HG03108 (cell line): ENCODE measurements around the gene PLAAT3.
"Not testable (repeated sequence)": the region's sequence is repeated elsewhere in the genome, so short reads cannot be mapped to it uniquely, and the experiment has no call there.

Source experiments
- ATAC-seq: cut with Tn5 transposase; IDR thresholded peaks from one replicate; pipeline ENCODE4 v1.9.1; 2021; ENCODE audit warnings: moderate library complexity; ENCODE audit not compliant: unreplicated experiment

PLAAT3 gene

DNA sequence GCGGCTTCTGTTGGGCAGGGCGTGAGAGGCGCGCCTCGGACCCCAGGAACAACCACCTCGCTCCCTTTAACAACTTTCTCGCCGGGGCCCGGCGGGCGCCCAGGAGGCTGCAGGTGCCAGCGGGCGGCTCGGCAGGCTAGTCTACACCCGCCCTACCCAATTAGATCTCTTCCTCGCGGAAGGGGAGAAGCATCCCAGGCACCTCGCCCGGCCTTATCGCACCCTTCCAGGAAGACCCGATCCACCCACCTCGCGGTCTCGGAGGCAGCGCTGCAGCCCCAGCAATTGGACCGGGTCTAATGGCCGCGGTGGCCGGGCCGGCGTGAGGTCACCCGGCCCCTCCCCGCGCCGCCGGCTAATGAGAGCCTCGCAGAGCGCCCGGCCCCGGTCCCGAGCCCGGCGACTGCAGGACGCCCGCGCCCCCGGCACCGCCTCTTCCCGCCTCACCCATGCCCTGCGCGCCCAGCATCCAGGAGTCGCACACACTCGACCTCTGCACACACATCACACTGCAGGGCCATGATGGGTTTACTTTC is at the start of gene PLAAT3:
Gene PLAAT3 (minus strand): TSS at position 298 of the 536 bp plus-strand sequence. CDS start 419 bp downstream, outside the sequence.
- no peak for ATAC-seq

DNA sequence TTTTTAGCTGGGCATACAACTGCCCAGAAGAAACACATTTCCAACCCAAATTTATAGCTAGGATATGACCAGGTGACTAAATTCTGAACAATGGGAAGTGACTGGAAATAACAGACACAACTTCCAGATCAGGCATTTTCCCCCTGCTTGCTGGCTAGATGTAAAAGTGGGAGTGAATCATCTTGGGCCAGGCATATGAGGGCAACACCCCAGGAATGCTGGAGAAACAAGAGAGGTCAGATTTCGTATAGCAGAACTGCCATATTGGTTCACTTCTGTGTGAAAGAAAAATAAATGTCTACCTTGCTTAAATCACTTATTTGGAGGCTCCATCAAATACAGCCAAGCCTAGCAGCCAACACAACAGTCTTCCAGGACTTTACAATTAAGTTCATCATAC is 49.6 kb upstream of the PLAAT3 start:
- no peak for ATAC-seq

DNA sequence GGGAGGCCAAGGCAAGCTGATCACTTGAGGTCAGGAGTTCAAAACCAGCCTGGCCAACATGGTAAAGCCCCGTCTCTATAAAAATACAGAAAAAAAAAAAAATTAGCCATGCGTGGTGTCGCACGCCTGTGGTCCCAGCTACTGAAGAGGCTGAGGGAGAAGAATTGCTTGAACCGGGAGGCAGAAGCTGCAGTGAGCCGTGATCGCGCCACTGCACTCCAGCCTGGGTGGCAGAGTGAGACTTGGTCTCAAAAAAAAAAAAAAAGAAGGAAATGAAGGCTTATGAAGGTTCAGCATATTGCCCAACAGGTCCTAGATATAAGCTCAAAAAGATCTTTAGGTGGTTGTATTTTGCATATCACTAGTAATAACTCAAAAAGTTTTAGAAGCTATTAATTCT is 46.7 kb upstream of the PLAAT3 start:
- no peak for ATAC-seq

DNA sequence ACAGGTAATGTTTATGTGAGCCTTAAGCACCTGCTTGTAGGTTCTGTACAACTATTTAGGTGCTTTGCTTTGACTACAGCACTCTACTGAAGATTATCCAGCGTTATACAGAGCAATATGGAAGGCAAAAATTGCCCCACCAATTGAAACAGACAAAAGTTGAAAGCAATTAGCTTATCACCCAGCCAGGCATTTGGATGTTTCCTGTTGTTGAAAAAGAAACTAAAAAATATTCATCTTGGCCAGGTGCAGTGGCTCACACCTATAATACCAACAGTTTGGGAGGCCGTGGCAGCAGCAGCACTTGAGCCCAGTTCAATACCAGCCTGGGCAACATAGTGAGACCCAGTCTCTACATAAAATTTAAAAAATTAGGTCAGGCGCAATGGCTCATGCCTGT is 38.4 kb upstream of the PLAAT3 start:
- ATAC-seq, result no peak

DNA sequence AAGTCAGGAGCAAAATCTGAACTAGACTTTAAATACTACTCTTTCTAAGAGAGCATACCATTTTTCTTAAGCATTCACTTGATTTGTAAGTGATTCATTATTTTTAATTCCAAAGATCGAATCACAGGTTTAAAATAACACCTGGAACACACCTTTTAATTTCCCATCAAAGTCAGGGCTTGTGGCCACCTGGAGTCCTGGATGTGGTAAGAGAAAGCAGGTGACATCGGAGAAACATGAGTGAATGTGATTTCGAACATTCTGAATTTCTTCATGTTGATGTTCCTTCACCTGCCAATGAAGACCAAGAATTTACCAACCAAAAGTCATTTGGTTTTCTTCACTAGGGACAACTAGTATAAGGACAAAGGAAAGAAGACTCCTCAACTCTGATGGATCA is 29.0 kb upstream of the PLAAT3 start:
- ATAC-seq, result no peak

DNA sequence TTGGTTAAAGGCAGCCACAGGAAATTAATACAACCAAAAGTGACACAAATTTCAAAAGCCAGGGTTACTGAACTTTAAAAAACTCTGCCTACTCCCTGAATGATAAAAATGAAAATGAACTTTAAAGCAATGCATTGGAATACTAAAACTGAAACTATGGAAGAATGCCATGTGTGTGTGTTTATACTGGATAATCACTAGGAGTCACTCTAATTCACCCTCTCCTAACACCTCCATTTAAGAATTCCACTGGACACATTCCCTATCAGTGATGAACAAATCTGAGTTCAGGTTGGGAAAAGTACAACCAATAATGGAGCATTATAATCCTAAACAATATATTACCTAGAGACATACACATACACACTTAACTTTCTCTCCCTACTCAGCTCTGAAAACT is 27.5 kb upstream of the PLAAT3 start:
- ATAC-seq, result no peak

DNA sequence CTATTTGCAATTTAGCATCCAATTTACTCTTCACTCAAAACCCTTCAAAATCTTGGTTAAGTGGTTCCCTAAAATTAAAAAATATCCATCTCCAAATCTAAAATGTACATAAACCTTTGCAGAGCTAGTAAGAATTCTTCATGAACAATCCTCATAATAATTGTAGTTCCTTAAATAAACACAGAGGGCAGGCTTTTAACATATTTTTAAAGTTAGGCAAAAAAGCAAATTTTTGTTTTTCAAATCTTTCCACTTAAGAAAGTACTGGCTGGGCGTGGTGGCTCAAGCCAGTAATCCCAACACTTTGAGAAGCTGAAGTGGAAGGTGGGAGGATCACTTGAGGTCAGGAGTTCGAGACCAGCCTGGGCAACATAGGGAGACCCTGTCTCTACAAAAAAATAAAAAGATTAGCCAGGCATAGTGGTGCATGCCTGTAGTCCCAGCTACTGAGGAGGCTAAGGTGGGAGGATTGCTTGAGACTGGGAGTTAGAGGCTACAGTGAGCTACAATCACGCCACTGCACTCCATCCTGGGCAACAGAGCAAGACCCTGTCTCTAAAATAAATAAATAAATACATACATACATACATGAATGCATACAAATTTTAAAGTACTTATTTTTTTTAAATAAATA is 25.1 kb upstream of the PLAAT3 start:
- ATAC-seq, result no peak

DNA sequence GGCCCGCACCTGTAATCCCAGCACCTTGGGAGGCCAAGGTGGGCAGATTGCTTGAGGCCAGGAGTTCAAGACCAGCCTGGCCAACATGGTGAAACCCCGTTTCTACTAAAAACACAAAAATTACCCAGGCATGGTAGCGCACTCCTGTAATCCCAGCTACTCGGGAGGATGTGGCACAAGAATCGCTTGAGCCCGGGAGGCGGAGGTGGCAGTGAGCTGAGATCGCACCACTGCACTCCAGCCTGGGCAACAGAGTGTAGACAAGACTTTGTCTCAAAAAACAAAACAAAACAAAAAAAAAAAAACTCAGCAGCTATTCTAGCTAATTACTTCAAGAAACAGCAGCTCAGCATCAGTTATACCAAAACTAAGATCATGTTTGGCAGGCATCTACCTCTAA is 24.2 kb upstream of the PLAAT3 start:
- not testable (repeated sequence) for ATAC-seq

DNA sequence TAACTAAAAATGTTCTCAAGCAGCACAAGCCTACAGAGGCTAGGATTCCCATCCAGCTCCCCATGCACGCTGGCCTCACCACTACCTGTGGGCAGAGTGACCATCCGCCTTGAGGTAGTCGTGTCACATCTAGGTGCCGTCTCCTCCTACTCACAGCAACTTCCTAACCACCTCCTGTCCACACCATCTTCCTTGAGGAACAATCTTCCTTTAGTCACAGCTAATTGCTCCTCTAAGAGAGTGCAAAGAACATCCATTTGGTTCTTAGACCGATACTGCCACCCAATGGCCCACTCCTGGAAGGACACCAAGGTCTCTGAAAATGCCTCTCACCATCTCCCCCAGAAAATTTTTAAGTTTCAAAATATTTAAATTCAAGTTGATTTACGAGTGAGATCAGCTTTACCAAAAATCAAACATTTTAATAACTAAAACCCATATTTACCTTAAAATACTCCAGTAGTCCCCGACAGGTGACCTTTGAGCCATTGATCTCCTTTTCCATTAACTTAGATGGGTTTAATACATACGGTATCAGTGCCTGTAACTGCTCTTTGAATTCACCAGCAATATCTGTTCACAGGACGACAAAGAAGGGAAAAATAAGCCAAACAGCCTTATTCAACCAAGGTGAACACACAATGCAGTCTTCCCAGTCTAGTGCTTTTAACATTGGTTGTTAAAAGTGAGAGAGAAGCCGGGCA is 21.7 kb upstream of the PLAAT3 start:
- no peak for ATAC-seq

DNA sequence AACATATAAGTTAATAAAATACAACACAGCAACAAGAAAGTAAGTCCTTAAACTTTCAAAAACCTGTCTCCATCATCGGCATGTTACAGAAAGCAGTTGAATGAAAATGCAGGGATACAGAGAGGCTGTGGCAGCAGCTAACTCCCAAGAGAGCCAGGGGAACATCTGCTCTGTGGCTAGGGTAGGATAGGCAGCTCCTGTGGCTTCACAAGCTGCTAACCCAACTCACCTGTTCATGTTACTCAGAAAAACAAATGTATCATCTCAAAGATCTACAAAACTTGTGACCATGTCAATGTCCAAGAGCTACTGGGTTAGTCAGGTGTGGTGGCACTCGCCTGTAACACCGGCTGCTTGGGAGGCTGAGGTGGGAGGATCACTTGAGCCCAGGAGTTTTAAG is 15.2 kb upstream of the PLAAT3 start:
- ATAC-seq, result no peak

DNA sequence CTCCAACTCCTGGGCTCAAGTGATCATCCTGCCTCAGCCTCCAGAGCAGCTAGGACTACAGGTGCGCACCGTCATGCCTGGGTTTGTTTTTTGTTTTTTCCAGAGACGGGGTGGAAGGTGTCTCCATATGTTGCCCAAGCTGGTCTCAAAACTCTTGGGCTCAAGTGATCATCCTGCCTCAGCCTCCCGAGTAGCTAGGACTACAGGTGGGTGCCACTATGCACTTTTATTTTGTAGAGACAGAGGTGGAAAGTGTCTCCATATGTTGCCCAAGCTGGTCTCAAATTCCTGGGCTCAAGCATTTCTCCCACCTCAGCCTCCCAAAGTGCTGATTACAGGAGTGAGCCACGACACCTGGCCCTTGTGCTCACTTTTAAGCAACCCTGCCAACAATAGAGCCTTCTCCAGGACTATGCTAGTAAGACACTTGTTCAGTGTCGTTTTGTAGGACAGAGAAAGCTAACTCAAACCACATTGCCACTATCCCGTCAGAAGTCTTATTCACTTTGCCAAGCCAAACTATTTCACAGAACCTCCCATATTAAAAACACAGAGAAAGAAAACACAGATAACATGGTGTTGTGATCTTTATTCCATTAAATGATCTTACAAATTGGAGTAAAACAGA is 9.4 kb upstream of the PLAAT3 start:
- ATAC-seq, result no peak

DNA sequence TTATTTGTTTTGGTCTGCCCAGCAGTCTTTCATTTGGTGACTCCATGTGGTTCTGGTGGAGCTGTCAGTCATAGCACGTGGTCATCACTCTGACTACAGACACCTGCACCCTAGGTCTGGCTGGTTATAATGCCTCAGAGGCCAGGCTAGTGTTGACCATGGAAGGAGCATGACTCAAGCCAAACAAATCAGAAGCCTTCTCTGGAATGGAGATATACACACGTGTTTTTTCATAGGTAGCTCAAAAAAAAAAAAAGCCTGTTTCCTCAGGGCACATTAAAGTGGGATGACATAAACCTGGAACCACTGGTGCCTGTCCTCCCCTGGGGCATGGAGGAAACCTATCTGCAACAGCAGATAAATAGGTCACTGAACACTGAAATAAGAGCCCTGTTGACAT is 8.1 kb upstream of the PLAAT3 start:
- ATAC-seq, result no peak

DNA sequence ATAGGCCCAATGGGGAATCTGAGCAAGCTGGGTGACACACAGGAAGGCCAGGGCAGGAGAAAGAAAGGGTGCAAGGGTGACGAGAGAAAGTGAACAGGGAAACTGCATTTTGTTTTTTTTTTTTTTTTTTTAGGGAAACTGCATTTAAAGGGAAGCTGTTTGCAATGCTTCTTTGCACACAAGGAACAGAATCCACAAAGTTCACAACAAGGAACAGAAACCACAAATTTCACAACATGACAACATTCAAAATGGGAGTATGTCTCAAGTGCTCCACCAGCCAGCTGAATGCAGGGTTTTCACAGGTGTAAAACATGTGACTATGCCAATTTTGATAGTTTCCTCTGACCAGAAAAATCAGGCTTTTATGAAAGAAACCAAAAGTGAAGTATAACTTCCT is 6.8 kb upstream of the PLAAT3 start:
- no peak for ATAC-seq

DNA sequence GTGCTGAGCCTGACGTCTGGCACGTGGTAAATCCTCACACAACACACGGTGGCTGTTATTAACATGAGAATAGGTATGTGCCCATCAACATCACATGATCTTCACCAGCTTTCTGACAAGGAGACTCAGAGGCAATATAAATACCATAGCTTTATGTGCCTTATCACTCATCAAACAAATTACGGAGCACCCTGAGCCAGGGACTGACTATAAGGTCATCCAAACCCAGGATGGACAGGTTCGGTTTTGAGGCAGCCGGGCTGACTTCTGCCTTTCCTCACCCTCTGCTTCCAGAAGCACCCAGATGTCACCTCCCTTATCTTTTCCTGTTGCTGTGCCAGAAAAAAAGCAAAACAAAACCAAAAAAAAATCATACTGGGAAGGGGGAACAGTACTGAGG is 5.7 kb upstream of the PLAAT3 start:
- ATAC-seq, result no peak

DNA sequence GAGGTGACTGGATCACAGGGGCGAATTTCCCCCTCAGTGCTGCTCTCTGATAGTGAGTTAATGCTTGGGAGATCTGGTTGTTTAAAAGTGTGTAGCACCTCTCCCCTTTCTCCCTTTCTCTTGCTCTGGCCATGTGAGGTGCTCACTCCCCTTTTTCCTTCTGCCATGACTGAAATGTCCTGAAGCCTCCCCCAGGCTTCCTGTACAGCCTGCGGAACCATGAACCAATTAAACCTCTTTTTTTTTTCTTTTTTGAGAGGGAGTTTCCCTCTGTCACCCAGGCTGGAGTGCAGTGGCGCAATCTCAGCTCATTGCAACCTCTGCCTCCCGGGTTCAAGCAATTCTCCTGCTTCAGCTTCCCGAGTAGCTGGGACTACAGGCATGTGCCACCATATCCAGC is 3.5 kb upstream of the PLAAT3 start:
- ATAC-seq, result not testable (repeated sequence)

DNA sequence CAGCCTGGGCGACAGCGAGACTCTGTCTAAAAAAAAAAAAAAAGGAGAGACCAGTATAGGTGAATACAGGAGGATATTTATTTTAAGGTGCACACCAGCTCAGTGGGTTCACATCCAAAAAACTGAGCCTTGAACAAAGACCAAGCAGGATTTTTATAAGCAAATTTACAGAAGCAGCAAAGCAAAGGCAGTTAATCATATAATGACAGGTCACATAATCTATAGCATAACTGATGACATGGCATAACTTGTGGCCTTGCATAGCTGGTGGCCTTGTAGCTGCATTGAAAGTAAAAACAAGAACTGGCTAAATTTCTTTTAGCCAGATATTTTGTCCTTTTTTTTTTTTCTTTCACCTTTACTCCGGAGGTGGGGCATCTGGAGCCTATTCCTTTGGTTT is 2.7 kb upstream of the PLAAT3 start:
- ATAC-seq, result no peak

DNA sequence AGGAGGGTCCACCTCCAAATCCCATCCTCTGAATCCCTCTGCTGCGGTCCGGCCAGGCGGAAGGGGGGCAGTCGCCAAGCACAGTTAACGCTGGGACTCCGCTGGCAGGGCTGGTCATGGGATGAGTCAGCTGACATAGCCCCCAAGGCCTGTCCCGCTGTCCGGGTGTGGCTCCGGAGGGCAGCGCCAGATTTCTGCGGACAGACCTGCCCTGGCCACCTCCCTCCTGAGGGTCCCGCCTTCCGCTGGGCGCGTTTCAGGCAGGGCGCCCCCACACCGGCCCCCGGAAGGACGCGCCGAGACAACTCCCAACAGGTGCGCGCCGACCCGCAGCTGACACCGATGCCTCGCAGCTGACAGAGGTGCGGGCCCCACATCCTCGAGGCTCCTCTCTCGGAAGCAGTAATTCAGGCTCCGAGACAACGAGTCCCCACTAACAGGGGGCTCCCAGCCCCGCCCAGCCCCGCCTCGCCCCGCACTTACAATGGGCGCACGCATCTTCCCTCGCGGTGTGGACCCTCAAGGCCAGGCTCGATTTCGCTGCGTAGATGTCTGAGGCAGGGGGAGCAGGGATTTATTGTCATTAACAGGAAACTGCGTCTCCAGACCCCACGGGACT is 607 bp downstream of the PLAAT3 start:
- no peak for ATAC-seq

DNA sequence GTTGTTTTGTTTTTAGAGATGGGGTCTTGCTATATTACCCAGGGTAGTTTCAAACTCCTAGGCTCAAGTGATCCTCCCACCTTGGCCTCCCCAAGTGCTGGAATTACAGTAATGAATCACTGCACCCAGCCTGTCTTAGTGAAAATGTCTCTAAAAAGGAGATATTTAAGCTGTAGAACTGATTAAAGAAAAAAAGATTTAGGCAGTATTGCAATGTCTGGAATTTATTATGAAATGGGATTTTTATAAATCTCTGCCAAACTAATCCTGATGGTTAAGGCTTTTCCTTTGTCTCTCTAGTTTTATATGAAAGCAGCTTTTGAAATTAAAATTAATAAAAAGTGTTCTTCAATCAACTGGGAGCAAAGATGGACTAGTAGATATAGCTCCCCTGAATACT is 2.1 kb downstream of the PLAAT3 start:
- no peak for ATAC-seq

DNA sequence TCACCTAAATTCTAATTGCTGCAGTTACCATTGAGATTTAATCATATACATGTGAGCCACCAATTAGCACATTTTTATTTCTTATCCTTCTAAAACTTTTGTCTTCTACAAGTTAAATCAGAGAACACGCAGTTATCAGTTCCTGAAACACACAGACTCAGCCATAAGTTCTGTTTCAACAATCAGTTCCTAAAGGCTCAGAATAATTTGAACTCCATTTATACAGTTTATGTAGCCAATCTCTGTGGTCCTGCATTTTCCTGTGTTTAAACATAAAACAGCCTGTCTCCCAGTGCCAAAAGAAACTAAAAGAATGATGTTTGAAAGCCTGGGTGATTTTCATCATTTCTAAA is 2.9 kb downstream of the PLAAT3 start:
- no peak for ATAC-seq

DNA sequence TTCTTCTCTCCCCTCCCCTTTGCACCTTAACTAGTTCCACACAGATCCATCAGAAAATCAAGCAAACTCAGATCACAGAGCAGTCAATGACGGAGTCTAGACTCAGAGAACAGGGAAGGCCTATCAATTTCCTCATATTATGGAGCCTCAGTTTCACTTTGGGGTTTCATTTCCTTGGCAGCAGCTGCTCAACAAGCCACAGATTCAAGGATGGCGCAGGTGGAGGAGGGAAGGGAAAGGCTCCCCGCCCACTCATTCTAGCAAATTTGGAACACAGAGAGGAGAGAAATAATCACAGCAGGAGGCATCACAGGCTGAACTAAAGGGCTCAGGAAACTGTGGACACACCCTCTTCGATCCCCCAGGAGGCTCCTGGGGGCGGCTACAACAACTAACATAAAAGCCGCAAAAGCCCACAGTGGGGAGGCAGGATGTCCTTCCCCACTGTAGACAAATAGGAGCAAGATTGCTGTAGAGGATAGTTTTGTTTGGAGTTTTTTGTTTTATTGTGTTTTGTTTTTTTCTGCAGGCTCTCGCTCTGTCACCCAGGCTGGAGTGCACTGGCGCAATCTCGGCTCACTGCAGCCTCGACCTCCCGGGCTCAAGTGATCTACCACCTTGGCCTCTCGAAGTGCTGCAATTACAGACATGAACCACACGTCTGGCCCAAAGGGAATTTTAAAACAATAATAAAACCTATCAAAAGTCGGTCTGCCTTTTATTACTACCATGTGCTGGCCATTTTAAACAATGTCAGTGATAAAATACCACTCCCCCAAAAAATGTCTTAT is 3.4 kb downstream of the PLAAT3 start:
- ATAC-seq, result no peak

DNA sequence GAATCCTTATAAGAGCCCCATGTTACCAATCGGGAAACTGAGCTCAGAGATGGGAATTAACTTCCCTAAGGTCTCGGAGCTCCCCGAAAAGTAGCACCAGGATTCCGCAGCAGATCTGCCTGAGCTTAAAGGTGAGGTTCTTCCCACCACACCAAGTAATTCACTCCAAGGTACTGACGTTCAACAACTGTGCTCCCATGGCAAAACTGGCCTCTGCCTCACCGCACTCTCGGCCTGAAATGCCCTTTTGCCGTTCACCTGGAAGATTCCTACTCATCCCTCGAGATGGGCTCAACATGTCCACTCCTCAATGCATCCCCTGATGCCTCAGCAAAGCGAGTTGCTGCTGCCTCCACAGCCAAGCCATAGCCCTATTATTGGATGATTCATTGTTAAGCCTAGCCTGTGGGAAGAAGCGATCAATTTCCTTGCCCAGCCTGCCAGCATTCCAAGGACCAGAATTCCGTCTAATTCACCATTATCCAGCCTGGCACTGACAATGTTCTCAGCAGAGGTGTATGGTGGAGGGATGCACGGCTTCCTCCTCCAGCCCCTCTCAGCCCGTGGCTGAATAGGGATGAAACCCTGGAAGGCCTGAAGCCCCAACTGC is 4.2 kb downstream of the PLAAT3 start:
- ATAC-seq, result no peak
